ENCODE data around the gene SUMO3.

- TF ChIP-seq, protein P1, sequence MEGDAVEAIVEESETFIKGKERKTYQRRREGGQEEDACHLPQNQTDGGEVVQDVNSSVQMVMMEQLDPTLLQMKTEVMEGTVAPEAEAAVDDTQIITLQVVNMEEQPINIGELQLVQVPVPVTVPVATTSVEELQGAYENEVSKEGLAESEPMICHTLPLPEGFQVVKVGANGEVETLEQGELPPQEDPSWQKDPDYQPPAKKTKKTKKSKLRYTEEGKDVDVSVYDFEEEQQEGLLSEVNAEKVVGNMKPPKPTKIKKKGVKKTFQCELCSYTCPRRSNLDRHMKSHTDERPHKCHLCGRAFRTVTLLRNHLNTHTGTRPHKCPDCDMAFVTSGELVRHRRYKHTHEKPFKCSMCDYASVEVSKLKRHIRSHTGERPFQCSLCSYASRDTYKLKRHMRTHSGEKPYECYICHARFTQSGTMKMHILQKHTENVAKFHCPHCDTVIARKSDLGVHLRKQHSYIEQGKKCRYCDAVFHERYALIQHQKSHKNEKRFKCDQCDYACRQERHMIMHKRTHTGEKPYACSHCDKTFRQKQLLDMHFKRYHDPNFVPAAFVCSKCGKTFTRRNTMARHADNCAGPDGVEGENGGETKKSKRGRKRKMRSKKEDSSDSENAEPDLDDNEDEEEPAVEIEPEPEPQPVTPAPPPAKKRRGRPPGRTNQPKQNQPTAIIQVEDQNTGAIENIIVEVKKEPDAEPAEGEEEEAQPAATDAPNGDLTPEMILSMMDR (IDR thresholded peaks at IDR 0.05): no peak
- TF ChIP-seq POLR2A (IDR thresholded peaks at IDR 0.05) (no peak), POLR2AphosphoS5 (IDR thresholded peaks at IDR 0.05) (no peak), EP300 (IDR thresholded peaks at IDR 0.05; ENCODE audit: low read depth) (no peak)
These were observed 3.3 kb downstream of the SUMO3 start for GRCh38 chr21:44814498-44815023.
